ENCODE data around the gene AKR1B15. TPM values are rescaled to one million over a fixed set of nuclear protein-coding genes. Genes with fewer than 3 reads are reported as not detected.

The AKR1B15 gene
- total RNA-seq (not detected), total RNA-seq (0 to 0.16 (median 0) reads per million in 172 experiments)
- not detected for polyA plus RNA-seq (2013, experiment 1 of 2)
- polyA plus RNA-seq (2013, experiment 2 of 2) = not detected

- POLR2A ChIA-PET = interaction anchor here (2.2 kb wide), 1 partner anchor 116 kb away, joined by 8 read pairs; no protein-coding TSS in a partner anchor
- Histone ChIP-seq H3K36me3 (ENCODE audit: insufficient read depth, low read length) (no peaks in the 10 kb centered on the region), H3K4me1 (ENCODE audit: insufficient read depth, low read length) (peaks cover 3% of the 10 kb centered on the region), H3K27ac (ENCODE audit: low read depth in 1 of 2, low read length in 2 of 2) (no peak within 1 kb of the TSS), H3K27me3 (ENCODE audit: control insufficient read depth in 1 of 2, insufficient read depth in 2 of 2, low read length in 2 of 2) (peaks cover 0 to 4% of the 10 kb centered on the region in 2 experiments), H3K4me3 (ENCODE audit: low read length) (no peak within 1 kb of the TSS), H3K9me3 (ENCODE audit: control insufficient read depth in 1 of 2, insufficient read depth in 1 of 2, low read length in 2 of 2) (no peaks in the 10 kb centered on the region)
- intact Hi-C loops (cut with DNase I, micrococcal nuclease) = no loop called here
- H3K27me3 Mint-ChIP-seq = peaks cover 21% of the 10 kb centered on the region
- no peaks in the 10 kb centered on the region for H3K9me3 Mint-ChIP-seq
- TF ChIP-seq, protein P1, sequence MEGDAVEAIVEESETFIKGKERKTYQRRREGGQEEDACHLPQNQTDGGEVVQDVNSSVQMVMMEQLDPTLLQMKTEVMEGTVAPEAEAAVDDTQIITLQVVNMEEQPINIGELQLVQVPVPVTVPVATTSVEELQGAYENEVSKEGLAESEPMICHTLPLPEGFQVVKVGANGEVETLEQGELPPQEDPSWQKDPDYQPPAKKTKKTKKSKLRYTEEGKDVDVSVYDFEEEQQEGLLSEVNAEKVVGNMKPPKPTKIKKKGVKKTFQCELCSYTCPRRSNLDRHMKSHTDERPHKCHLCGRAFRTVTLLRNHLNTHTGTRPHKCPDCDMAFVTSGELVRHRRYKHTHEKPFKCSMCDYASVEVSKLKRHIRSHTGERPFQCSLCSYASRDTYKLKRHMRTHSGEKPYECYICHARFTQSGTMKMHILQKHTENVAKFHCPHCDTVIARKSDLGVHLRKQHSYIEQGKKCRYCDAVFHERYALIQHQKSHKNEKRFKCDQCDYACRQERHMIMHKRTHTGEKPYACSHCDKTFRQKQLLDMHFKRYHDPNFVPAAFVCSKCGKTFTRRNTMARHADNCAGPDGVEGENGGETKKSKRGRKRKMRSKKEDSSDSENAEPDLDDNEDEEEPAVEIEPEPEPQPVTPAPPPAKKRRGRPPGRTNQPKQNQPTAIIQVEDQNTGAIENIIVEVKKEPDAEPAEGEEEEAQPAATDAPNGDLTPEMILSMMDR (IDR thresholded peaks at IDR 0.05) = no peak
- no peaks in the 10 kb centered on the region for H3K36me3 Mint-ChIP-seq (ENCODE audit: low read depth)
- no peak within 1 kb of the TSS for H3K4me3 Mint-ChIP-seq
- no peak within 1 kb of the TSS for H3K27ac Mint-ChIP-seq
- CTCF ChIA-PET = interaction anchor here (2.7 kb wide), 1 partner anchor 116 kb away, joined by 27 read pairs; no protein-coding TSS in a partner anchor
- ATAC-seq (ENCODE audit: poor library complexity) (no peak), DNase-seq (peak in 1 of 14 experiments; percentile 10)
- no peaks in the 10 kb centered on the region for H3K4me1 Mint-ChIP-seq (ENCODE audit: low read depth)
Observed at GRCh38 chr7:134548877-134549276, at the start of gene AKR1B15. AKR1B15 (plus strand) TSS chr7:134549110; CDS start chr7:134564620, 15,510 bp downstream.

DNA sequence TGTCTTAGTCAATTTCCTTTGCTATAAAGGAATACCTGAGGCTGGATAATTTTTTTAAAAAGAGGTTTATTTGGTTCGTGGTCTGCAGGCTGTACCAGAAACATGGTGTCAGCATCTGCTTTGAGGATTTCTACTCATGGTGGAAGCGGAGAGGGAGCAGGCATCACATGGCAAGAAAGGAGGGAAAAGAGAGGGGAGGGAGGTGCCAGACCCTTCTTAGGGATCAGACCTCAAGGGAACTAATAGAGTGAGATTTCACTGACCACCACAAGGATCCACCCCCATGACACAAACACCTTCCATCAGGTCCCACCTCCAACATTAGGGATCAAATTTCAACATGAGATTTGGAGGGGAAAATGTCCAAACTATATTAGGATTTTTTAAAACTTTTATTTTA lies 48.5 kb upstream of the AKR1B15 start:
- Histone ChIP-seq H3K9me3 (ENCODE audit: control insufficient read depth in 1 of 2, insufficient read depth in 1 of 2, low read length in 2 of 2) (no peaks in the 10 kb centered on the region), H3K27me3 (ENCODE audit: control insufficient read depth in 1 of 2, insufficient read depth in 2 of 2, low read length in 2 of 2) (no peaks in the 10 kb centered on the region), H3K4me1 (ENCODE audit: insufficient read depth, low read length) (no peaks in the 10 kb centered on the region), H3K27ac (ENCODE audit: low read depth in 1 of 2, low read length in 2 of 2) (no peak overlapping the region), H3K4me3 (ENCODE audit: low read length) (no peak overlapping the region), H3K36me3 (ENCODE audit: insufficient read depth, low read length) (no peaks in the 10 kb centered on the region)
- no peak overlapping the region for H3K4me3 Mint-ChIP-seq
- H3K36me3 Mint-ChIP-seq (ENCODE audit: low read depth) = no peaks in the 10 kb centered on the region
- ATAC-seq (ENCODE audit: poor library complexity) (no peak), DNase-seq (no peak)
- POLR2A ChIA-PET = no interaction called here
- intact Hi-C loops (cut with DNase I, micrococcal nuclease) = no loop called here
- CTCF ChIA-PET = no interaction called here
- TF ChIP-seq, protein P1 (IDR thresholded peaks at IDR 0.05) = no peak
- H3K27ac Mint-ChIP-seq = no peak overlapping the region
- H3K4me1 Mint-ChIP-seq (ENCODE audit: low read depth) = no peaks in the 10 kb centered on the region
- peaks cover 18% of the 10 kb centered on the region for H3K27me3 Mint-ChIP-seq
- H3K9me3 Mint-ChIP-seq = no peaks in the 10 kb centered on the region

GRCh38 chr7:134500982-134501381 lies 47.9 kb upstream of the AKR1B15 start:
- CTCF ChIA-PET = no interaction called here
- TF ChIP-seq, protein P1 (IDR thresholded peaks at IDR 0.05) = no peak
- Histone ChIP-seq H3K4me1 (ENCODE audit: insufficient read depth, low read length) (no peaks in the 10 kb centered on the region), H3K4me3 (ENCODE audit: low read length) (no peak overlapping the region), H3K36me3 (ENCODE audit: insufficient read depth, low read length) (no peaks in the 10 kb centered on the region), H3K9me3 (ENCODE audit: control insufficient read depth in 1 of 2, insufficient read depth in 1 of 2, low read length in 2 of 2) (no peaks in the 10 kb centered on the region), H3K27me3 (ENCODE audit: control insufficient read depth in 1 of 2, insufficient read depth in 2 of 2, low read length in 2 of 2) (no peaks in the 10 kb centered on the region), H3K27ac (ENCODE audit: low read depth in 1 of 2, low read length in 2 of 2) (no peak overlapping the region)
- Mint-ChIP-seq H3K4me1 (ENCODE audit: low read depth) (no peaks in the 10 kb centered on the region), H3K36me3 (ENCODE audit: low read depth) (no peaks in the 10 kb centered on the region), H3K27ac (no peak overlapping the region), H3K9me3 (no peaks in the 10 kb centered on the region), H3K27me3 (peaks cover 18% of the 10 kb centered on the region), H3K4me3 (no peak overlapping the region)
- POLR2A ChIA-PET = no interaction called here
- no peak for ATAC-seq (ENCODE audit: poor library complexity)
- intact Hi-C loops (cut with DNase I, micrococcal nuclease) = no loop called here
- no peak for DNase-seq

Data from CD4-positive, alpha-beta T cell (primary cell).